ES-I3 (cell line): ENCODE measurements around the gene UROS.
A peak's percentile ranks its signal among the peaks of the same experiment; 100 is the strongest.

Experiments used
- H3K36me3 ChIP-seq: 2 replicates; pipeline ENCODE4 v1.6.1; 2013; ENCODE audit warnings: mild to moderate bottlenecking, low read length, control low read depth, moderate library complexity; ENCODE audit not compliant: insufficient read depth
- H3K4me1 ChIP-seq: 2 replicates; pipeline ENCODE4 v1.6.1; 2013; ENCODE audit warnings: mild to moderate bottlenecking, control low read depth, low read length; ENCODE audit not compliant: insufficient read depth
- H3K9ac ChIP-seq: 2 replicates; pipeline ENCODE4 v1.6.1; 2013; ENCODE audit warnings: low read depth, mild to moderate bottlenecking, low read length, moderate library complexity
- H3K9me3 ChIP-seq: 2 replicates; pipeline ENCODE4 v1.6.1; 2013; ENCODE audit warnings: mild to moderate bottlenecking, low read length, moderate library complexity; ENCODE audit not compliant: control insufficient read depth, insufficient read depth

UROS gene

GRCh38 chr10:125845617-125846016 lies 22.6 kb upstream of the UROS start:
- Histone ChIP-seq H3K36me3 (peaks cover 23% of the 10 kb centered on the region), H3K4me1 (no peaks in the 10 kb centered on the region), H3K9me3 (no peaks in the 10 kb centered on the region), H3K9ac (no peak overlapping the region)

GRCh38 chr10:125844751-125845221 lies 21.7 kb upstream of the UROS start:
- Histone ChIP-seq H3K9me3 (no peaks in the 10 kb centered on the region), H3K9ac (no peak overlapping the region), H3K4me1 (no peaks in the 10 kb centered on the region), H3K36me3 (peaks cover 22% of the 10 kb centered on the region)

GRCh38 chr10:125843603-125844329 lies 20.7 kb upstream of the UROS start:
- Histone ChIP-seq H3K36me3 (peaks cover 27% of the 10 kb centered on the region), H3K4me1 (no peaks in the 10 kb centered on the region), H3K9ac (no peak overlapping the region), H3K9me3 (no peaks in the 10 kb centered on the region)

- peaks cover 29% of the 10 kb centered on the region for H3K36me3 ChIP-seq
Measured at GRCh38 chr10:125840955-125841354, 17.9 kb upstream of the UROS start.

GRCh38 chr10:125840406-125840805 lies 17.3 kb upstream of the UROS start:
- H3K9me3 ChIP-seq, result no peaks in the 10 kb centered on the region
- no peak overlapping the region for H3K9ac ChIP-seq
- H3K36me3 ChIP-seq, result peaks cover 29% of the 10 kb centered on the region

More at GRCh38 chr10:125840955-125841354, 17.9 kb upstream of the UROS start:
- no peak overlapping the region for H3K9ac ChIP-seq
- no peaks in the 10 kb centered on the region for H3K9me3 ChIP-seq
- no peaks in the 10 kb centered on the region for H3K4me1 ChIP-seq

GRCh38 chr10:125838802-125839575 lies 15.9 kb upstream of the UROS start:
- Histone ChIP-seq H3K9me3 (no peaks in the 10 kb centered on the region), H3K4me1 (no peaks in the 10 kb centered on the region), H3K9ac (no peak overlapping the region), H3K36me3 (peaks cover 33% of the 10 kb centered on the region)

More at GRCh38 chr10:125840406-125840805, 17.3 kb upstream of the UROS start:
- no peaks in the 10 kb centered on the region for H3K4me1 ChIP-seq

- Histone ChIP-seq H3K4me1 (no peaks in the 10 kb centered on the region), H3K9me3 (no peaks in the 10 kb centered on the region), H3K36me3 (peaks cover 42% of the 10 kb centered on the region)
Measured at GRCh38 chr10:125836746-125837145, 13.7 kb upstream of the UROS start.

GRCh38 chr10:125828311-125828710 lies 5.3 kb upstream of the UROS start:
- H3K9ac ChIP-seq, result no peak overlapping the region
- H3K36me3 ChIP-seq, result peaks cover 33% of the 10 kb centered on the region
- H3K4me1 ChIP-seq, result peaks cover 8% of the 10 kb centered on the region
- H3K9me3 ChIP-seq, result no peaks in the 10 kb centered on the region

More at GRCh38 chr10:125836746-125837145, 13.7 kb upstream of the UROS start:
- no peak overlapping the region for H3K9ac ChIP-seq

- H3K9ac ChIP-seq, result no peak overlapping the region
- peaks cover 30% of the 10 kb centered on the region for H3K36me3 ChIP-seq
- peaks cover 8% of the 10 kb centered on the region for H3K4me1 ChIP-seq
- no peaks in the 10 kb centered on the region for H3K9me3 ChIP-seq
Measured at GRCh38 chr10:125827133-125827532, 4.1 kb upstream of the UROS start.

GRCh38 chr10:125824736-125825135 lies 1.7 kb upstream of the UROS start:
- peaks cover 21% of the 10 kb centered on the region for H3K36me3 ChIP-seq
- no peaks in the 10 kb centered on the region for H3K9me3 ChIP-seq
- H3K4me1 ChIP-seq, result peaks cover 8% of the 10 kb centered on the region
- peak overlapping the region; percentile 94; the same call in 1 of the 2 replicates for H3K9ac ChIP-seq

GRCh38 chr10:125823663-125824251 lies 699 bp upstream of the UROS start:
- Histone ChIP-seq H3K9ac (peak overlapping the region; percentile 94), H3K36me3 (peaks cover 16% of the 10 kb centered on the region), H3K4me1 (peaks cover 8% of the 10 kb centered on the region), H3K9me3 (no peaks in the 10 kb centered on the region)

GRCh38 chr10:125820701-125821100 lies 2.4 kb downstream of the UROS start:
- no peak overlapping the region for H3K9ac ChIP-seq
- H3K9me3 ChIP-seq, result no peaks in the 10 kb centered on the region
- no peaks in the 10 kb centered on the region for H3K36me3 ChIP-seq
- peaks cover 8% of the 10 kb centered on the region for H3K4me1 ChIP-seq

GRCh38 chr10:125817337-125817946 lies 5.6 kb downstream of the UROS start:
- Histone ChIP-seq H3K9ac (no peak overlapping the region), H3K4me1 (no peaks in the 10 kb centered on the region), H3K9me3 (no peaks in the 10 kb centered on the region), H3K36me3 (peaks cover 13% of the 10 kb centered on the region; the same call in 1 of the 2 replicates)

GRCh38 chr10:125816548-125816947 lies 6.5 kb downstream of the UROS start:
- no peaks in the 10 kb centered on the region for H3K4me1 ChIP-seq
- H3K9ac ChIP-seq, result no peak overlapping the region
- H3K9me3 ChIP-seq, result no peaks in the 10 kb centered on the region
- peaks cover 13% of the 10 kb centered on the region; the same call in 1 of the 2 replicates for H3K36me3 ChIP-seq
